K562 (cell line): Measurements from ENCODE around the gene TBL2. TPM values are rescaled to one million over a fixed set of nuclear protein-coding genes. Genes with fewer than 3 reads are reported as not detected.
"Not testable (repeated sequence)": the region's sequence is repeated elsewhere in the genome, so short reads cannot be mapped to it uniquely, and the experiment has no call there.

Experiments used
- ATAC-seq: fragments of 200-7000 bp; cut with Tn5 transposase; 3 replicates; pipeline ENCODE4 v1.9.1; 2020; ENCODE audit warnings: moderate library complexity
- BruUV-seq: library from RNA; stranded (reverse); fragments of 400-500 nt; replicated peaks from 2 replicates; lab custom pipeline; 2021; lab: Mats Ljungman, UMichigan
- CTCF ChIA-PET: fragments of 300-600 bp; formaldehyde crosslinking; extraction: SDS; loops from one replicate; lab custom pipeline; 2021; ENCODE audit warnings: low intra/inter-chr PET ratio; lab: Yijun Ruan, JAX
- POLR2A ChIA-PET: fragments of 300-600, 350-650 bp; sonication (Branson Sonifier 250); formaldehyde crosslinking; extraction: SDS; loops from one replicate; lab custom pipeline; 2021; ENCODE audit warnings: antibody characterized with exemption, inconsistent platforms; lab: Yijun Ruan, JAX
- DNase-seq, 4 experiments: peaks; one replicate each; pipeline versions ENCODE4 v3.0.0 to v3.0.0-alpha.2; 2011 to 2018; ENCODE audit warnings: low spot score in 3 of 4, mixed read lengths in 3 of 4; ENCODE audit errors: extremely low read depth in 1 of 4
- FAIRE-seq: peaks from 2 replicates; lab custom pipeline; 2011; peaks lifted over from hg19 to GRCh38; lab: Jason Lieb, UNC
- H2AFZ ChIP-seq: 2 replicates; pipeline ENCODE4 v1.6.0; 2011; ENCODE audit warnings: low read depth, low read length, control low read depth, inconsistent platforms
- H3K27ac ChIP-seq: fragments of 200-600 bp; 3 replicates; pipeline ENCODE4 v1.8.0; 2011; ENCODE audit warnings: low read depth, mild to moderate bottlenecking, control low read depth, inconsistent platforms, low read length, moderate library complexity, mixed read lengths; ENCODE audit errors: extremely low read depth
- H3K27me3 ChIP-seq, 2 experiments: fragments of 300-600 bp in 1 of 2; 2 replicates in 1 of 2; 3 replicates in 1 of 2; pipeline versions ENCODE4 v1.6.0 to v1.8.0; 2011; ENCODE audit warnings: inconsistent platforms in 2 of 2, low read length in 2 of 2, mild to moderate bottlenecking in 1 of 2, mixed read lengths in 1 of 2, moderate library complexity in 1 of 2; ENCODE audit not compliant: control insufficient read depth in 2 of 2, insufficient read depth in 2 of 2
- H3K36me3 ChIP-seq: fragments of 300-600 bp; 3 replicates; pipeline ENCODE4 v1.8.0; 2011; ENCODE audit warnings: mild to moderate bottlenecking, low read length, inconsistent platforms; ENCODE audit not compliant: control insufficient read depth, insufficient read depth
- H3K4me1 ChIP-seq, 2 experiments: fragments of 200-600 bp in 1 of 2; replicated peaks in 1 of 2; 2 replicates in 1 of 2; 3 replicates in 1 of 2; pipeline versions ENCODE4 v1.5.1 to v1.8.0; 2011; ENCODE audit warnings: inconsistent platforms in 2 of 2, low read length in 2 of 2, mild to moderate bottlenecking in 1 of 2, mixed read lengths in 1 of 2, moderate library complexity in 1 of 2; ENCODE audit not compliant: control insufficient read depth in 2 of 2, insufficient read depth in 2 of 2
- H3K4me2 ChIP-seq: 2 replicates; pipeline ENCODE4 v1.6.1; 2011; ENCODE audit warnings: low read length, control low read depth, inconsistent platforms, mixed read lengths; ENCODE audit not compliant: insufficient read depth
- H3K4me3 ChIP-seq: fragments of 200-600 bp; sonication (generic), shearing (Covaris generic); 2 replicates; pipeline ENCODE4 v1.5.1; 2016; ENCODE audit warnings: control low read depth, inconsistent platforms
- H3K79me2 ChIP-seq: fragments of 200-600 bp; 3 replicates; pipeline ENCODE4 v1.8.0; 2011; ENCODE audit warnings: low read length, inconsistent platforms; ENCODE audit not compliant: control insufficient read depth, insufficient read depth
- H3K9ac ChIP-seq, 2 experiments: 2 replicates each; pipeline versions ENCODE4 v1.6.0 to v1.6.1; 2011; ENCODE audit warnings: low read depth in 2 of 2, low read length in 2 of 2, control low read depth in 1 of 2, inconsistent platforms in 1 of 2, mild to moderate bottlenecking in 1 of 2, mixed read lengths in 1 of 2; ENCODE audit not compliant: insufficient read depth in 1 of 2
- H3K9me1 ChIP-seq: one replicate; pipeline ENCODE4 v1.6.0; 2011; ENCODE audit warnings: inconsistent platforms, mild to moderate bottlenecking, low read length, moderate library complexity; ENCODE audit not compliant: control insufficient read depth, insufficient read depth
- H3K9me3 ChIP-seq: replicated peaks from 2 replicates; pipeline ENCODE4 v1.5.1; 2011; ENCODE audit warnings: low read depth, low read length, inconsistent platforms; ENCODE audit not compliant: control insufficient read depth, insufficient read depth
- H4K20me1 ChIP-seq: replicated peaks from 2 replicates; pipeline ENCODE4 v1.6.1; 2011; ENCODE audit warnings: low read length, inconsistent platforms, mixed read lengths; ENCODE audit not compliant: control insufficient read depth, insufficient read depth
- WGBS: fragments of 100-300 bp; shearing (Covaris generic); methylation state at CpG from one replicate; pipeline ENCODE4 v1.1.6; 2016; ENCODE audit warnings: low coverage, mixed read lengths; ENCODE audit not compliant: insufficient coverage; ENCODE audit errors: missing lambda C conversion rate; 5-methylcytosine and 5-hydroxymethylcytosine counted together
- in situ Hi-C: fragments of 300-500 bp; cut with MboI; formaldehyde crosslinking; loops from 4 replicates; pipeline ENCODE4 v1.15.0; 2018; ENCODE audit warnings: inconsistent platforms, mixed read lengths
- intact Hi-C: fragments of 100-400 bp; cut with micrococcal nuclease; formaldehyde crosslinking; loops from 2 replicates; pipeline ENCODE4 v1.14.2; 2022
- polyA plus RNA-seq, 8 experiments: library from polyadenylated mRNA; depleted of rRNA in 4 of 8; stranded (reverse) in 5 of 8; unstranded in 3 of 8; fragments of >200 nt; fragmentation: Nextera tagmentation in 2 of 8; fragmentation: Illumina TruSeq in 1 of 8; extraction: Ambion mirVana in 2 of 8; extraction: Trizol in 1 of 8; gene quantifications; 2 replicates each; pipeline versions ENCODE4 v1.2.1 to v1.2.3, GENCODE V29; 2011 to 2014; ENCODE audit warnings: inconsistent platforms in 1 of 8, missing spikeins in 1 of 8
- total RNA-seq, 7 experiments: library from RNA; depleted of rRNA in 6 of 7; stranded (reverse); fragments of >200 nt in 6 of 7; fragmentation: Illumina TruSeq in 2 of 7; extraction: Trizol in 2 of 7; gene quantifications; 2 replicates each; pipeline versions ENCODE4 v1.2.1 to v1.2.3, GENCODE V29; 2011 to 2021; ENCODE audit warnings: low replicate concordance in 1 of 7
- TF ChIP-seq, protein P1 (sequence below), 2 experiments: fragments of 450-650 bp in 1 of 2; sonication (generic) in 1 of 2; formaldehyde crosslinking in 1 of 2; IDR thresholded peaks in 1 of 2; conservative IDR thresholded peaks in 1 of 2; 2 replicates each; pipeline versions ENCODE4 v1.6.1 to v1.8.1; 2016 to 2023; ENCODE audit warnings: mild to moderate bottlenecking in 2 of 2, moderate library complexity in 2 of 2, inconsistent platforms in 1 of 2, missing genetic modification reagents in 1 of 2

Gene TBL2
- total and polyA plus RNA-seq, 9 of the 15 experiments (the other 6 are each of a cell fraction or from before 2014, with no cell fraction given), result 2.5 to 123 (median 49.2) TPM

DNA sequence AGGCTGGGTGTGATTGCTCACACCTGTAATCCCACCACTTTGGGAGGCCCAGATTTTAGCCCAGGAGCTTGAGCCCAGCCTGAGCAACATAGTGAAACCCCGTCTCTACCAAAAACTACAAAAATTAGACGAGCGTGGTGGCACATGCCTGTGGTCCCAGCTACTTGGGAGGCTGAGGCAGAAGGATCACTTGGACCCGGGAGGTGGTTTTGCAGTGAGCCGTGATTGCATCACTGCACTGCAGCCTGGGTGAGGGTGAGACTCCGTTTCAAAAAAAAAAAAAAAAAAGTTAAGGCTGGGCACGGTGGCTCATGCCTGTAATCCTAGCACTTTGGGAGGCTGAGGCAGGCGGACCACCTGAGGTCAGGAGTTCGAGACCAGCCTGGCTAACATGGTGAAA, 2.6 kb upstream of the TBL2 start:
- 63% methylated on average over 9 of the region's 9 CpGs for WGBS
- in situ Hi-C loops, result not testable (repeated sequence)
- TF ChIP-seq, protein P1, sequence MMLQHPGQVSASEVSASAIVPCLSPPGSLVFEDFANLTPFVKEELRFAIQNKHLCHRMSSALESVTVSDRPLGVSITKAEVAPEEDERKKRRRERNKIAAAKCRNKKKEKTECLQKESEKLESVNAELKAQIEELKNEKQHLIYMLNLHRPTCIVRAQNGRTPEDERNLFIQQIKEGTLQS (IDR thresholded peaks at IDR 0.05), result peak; percentile 51
- TF ChIP-seq, protein P1 (CRISPR knock-in tag; conservative IDR thresholded peaks at IDR 0.05), result not testable (repeated sequence)

More for the DNA sequence above, 2.6 kb upstream of the TBL2 start:
- H3K9me1 ChIP-seq, FAIRE-seq, H3K27me3 ChIP-seq, H2AFZ ChIP-seq, intact Hi-C loops, H4K20me1 ChIP-seq, BruUV-seq, H3K27ac ChIP-seq, DNase-seq, H3K9me3 ChIP-seq, H3K36me3 ChIP-seq, H3K4me3 ChIP-seq, H3K9ac ChIP-seq, CTCF ChIA-PET, ATAC-seq, H3K4me2 ChIP-seq: not testable (repeated sequence)
- peaks cover 25% of the 10 kb centered on the region for H3K79me2 ChIP-seq
- POLR2A ChIA-PET, result interaction anchor here (0.6 kb wide), 1 partner anchor 12 kb away, joined by 3 read pairs; no protein-coding TSS in a partner anchor
- peaks cover 19 to 42% of the 10 kb centered on the region in 2 experiments for H3K4me1 ChIP-seq
